K562 (cell line): Measurements from ENCODE around the gene DBH.

Source experiments
- EZH2 ChIP-seq: IDR thresholded peaks from 2 replicates; pipeline ENCODE4 v1.6.1; 2012; ENCODE audit warnings: low read depth, mild to moderate bottlenecking, inconsistent platforms, low read length, borderline replicate concordance
- POLR2A ChIP-seq: fragments of 450-650 bp; conservative IDR thresholded peaks from 2 replicates; pipeline ENCODE4 v1.6.1; 2016
- TAF1 ChIP-seq: IDR thresholded peaks from 2 replicates; pipeline ENCODE4 v1.6.1; 2011; ENCODE audit warnings: mild to moderate bottlenecking, low read length, moderate library complexity; ENCODE audit not compliant: insufficient read depth, control insufficient read depth, severe bottlenecking; ENCODE audit errors: extremely low read depth
- ZNF274 ChIP-seq: IDR thresholded peaks from 2 replicates; pipeline ENCODE4 v1.6.1; 2011; ENCODE audit warnings: low read depth, mild to moderate bottlenecking, low read length, moderate library complexity, borderline replicate concordance
- ZNF717 ChIP-seq: fragments of 250-450 bp; sonication (Bioruptor Pico); IDR thresholded peaks from 2 replicates; pipeline ENCODE4 v1.5.0; 2021
- TF ChIP-seq, protein P1 (sequence below): sonication (generic); formaldehyde crosslinking; IDR thresholded peaks from 2 replicates; pipeline ENCODE4 v1.8.0; 2022; ENCODE audit warnings: mild to moderate bottlenecking, missing genetic modification reagents
- TF ChIP-seq, protein P2 (sequence below): sonication (generic); formaldehyde crosslinking; IDR thresholded peaks from 2 replicates; pipeline ENCODE4 v1.8.1; 2023; ENCODE audit warnings: mild to moderate bottlenecking, missing genetic modification reagents

DNA sequence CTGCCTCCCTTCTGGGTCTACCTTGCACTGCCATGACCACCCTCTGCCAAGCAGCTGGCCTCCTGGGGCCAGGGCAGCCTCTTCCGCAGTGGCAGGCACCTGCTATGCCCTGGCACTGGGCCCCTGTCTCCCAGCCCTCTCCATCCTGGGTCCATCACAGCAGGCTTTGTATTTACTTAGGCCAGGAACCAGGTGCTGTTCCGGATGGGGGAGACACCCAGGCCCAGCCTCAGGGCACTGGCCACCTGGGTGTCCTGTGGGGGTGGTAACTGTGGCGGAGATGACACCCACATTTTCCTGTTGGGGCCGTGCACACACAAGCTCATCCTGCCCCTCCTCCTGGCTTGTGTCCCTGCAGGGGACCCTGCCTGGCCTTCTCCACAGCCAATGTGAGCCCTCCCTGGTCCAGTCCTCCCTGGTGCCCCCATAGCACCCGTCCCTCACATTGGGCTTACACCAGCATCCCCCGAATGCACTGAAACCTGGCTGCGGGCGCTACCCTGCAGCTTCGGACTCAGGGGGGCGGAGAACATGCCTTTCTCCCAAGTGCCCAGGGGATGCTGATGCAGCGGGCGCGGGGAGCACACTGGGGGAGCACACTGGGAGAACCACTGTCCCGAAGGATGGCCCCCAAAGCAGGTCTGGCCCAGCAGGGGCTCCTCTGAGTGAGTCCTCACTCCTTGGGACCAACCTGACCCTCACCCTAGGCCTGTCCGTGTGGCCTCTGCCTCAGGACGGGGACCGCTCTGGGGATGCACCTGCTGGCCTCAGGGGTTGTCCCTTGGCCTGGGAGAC, 44.9 kb upstream of the DBH start:
- TF ChIP-seq ZNF274 (no peak), POLR2A (no peak), ZNF717 (CRISPR knock-in tag) (no peak), EZH2 (no peak), TAF1 (no peak)
- TF ChIP-seq, protein P1, sequence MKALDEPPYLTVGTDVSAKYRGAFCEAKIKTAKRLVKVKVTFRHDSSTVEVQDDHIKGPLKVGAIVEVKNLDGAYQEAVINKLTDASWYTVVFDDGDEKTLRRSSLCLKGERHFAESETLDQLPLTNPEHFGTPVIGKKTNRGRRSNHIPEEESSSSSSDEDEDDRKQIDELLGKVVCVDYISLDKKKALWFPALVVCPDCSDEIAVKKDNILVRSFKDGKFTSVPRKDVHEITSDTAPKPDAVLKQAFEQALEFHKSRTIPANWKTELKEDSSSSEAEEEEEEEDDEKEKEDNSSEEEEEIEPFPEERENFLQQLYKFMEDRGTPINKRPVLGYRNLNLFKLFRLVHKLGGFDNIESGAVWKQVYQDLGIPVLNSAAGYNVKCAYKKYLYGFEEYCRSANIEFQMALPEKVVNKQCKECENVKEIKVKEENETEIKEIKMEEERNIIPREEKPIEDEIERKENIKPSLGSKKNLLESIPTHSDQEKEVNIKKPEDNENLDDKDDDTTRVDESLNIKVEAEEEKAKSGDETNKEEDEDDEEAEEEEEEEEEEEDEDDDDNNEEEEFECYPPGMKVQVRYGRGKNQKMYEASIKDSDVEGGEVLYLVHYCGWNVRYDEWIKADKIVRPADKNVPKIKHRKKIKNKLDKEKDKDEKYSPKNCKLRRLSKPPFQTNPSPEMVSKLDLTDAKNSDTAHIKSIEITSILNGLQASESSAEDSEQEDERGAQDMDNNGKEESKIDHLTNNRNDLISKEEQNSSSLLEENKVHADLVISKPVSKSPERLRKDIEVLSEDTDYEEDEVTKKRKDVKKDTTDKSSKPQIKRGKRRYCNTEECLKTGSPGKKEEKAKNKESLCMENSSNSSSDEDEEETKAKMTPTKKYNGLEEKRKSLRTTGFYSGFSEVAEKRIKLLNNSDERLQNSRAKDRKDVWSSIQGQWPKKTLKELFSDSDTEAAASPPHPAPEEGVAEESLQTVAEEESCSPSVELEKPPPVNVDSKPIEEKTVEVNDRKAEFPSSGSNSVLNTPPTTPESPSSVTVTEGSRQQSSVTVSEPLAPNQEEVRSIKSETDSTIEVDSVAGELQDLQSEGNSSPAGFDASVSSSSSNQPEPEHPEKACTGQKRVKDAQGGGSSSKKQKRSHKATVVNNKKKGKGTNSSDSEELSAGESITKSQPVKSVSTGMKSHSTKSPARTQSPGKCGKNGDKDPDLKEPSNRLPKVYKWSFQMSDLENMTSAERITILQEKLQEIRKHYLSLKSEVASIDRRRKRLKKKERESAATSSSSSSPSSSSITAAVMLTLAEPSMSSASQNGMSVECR (CRISPR knock-in tag), result no peak
- TF ChIP-seq, protein P2, sequence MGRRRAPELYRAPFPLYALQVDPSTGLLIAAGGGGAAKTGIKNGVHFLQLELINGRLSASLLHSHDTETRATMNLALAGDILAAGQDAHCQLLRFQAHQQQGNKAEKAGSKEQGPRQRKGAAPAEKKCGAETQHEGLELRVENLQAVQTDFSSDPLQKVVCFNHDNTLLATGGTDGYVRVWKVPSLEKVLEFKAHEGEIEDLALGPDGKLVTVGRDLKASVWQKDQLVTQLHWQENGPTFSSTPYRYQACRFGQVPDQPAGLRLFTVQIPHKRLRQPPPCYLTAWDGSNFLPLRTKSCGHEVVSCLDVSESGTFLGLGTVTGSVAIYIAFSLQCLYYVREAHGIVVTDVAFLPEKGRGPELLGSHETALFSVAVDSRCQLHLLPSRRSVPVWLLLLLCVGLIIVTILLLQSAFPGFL (CRISPR knock-in tag), result no peak
